Stimulated activated CD8-positive, alpha-beta memory T cell treated with anti-CD3 and anti-CD28 coated beads, Interleukin-12 subunit alpha, Interleukin-12 subunit beta, amount 100 ng/mL, for 4 hours (primary cell): Measurements from ENCODE around the gene SERPINB10.

Experiments used
- DNase-seq: peaks from one replicate; pipeline ENCODE4 v3.0.0-alpha.2; 2020; ENCODE audit warnings: low read depth

The SERPINB10 gene

DNA sequence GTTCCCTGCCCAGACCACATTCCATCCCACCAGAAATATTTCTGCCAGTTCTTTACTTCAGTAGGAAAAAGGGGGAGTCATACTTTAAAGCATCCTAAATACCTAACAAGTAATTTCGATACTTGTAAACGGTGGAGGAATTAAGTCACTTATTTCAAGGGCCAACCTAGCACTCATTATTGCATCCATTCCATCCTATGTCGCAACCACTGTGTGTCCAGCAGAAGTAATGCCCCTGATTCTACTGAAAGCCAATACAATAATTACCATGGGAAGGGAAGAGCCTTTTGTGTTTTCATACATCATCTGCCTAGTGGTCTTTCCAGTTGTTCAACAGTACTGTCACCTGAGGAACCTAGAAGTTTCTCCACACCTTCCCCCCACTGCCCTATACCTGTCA lies 74.6 kb downstream of the SERPINB10 start:
- no peak for DNase-seq
